Fibroblast of lung (primary cell): Measurements from ENCODE around the gene ICA1. TPM values are rescaled to one million over a fixed set of nuclear protein-coding genes. Genes with fewer than 3 reads are reported as not detected.

Experiments
- DNase-seq, 2 donors: peaks; one replicate each; pipeline versions ENCODE4 v3.0.0 to v3.0.0-alpha.2; 2010; ENCODE audit warnings: low read depth in 2 of 2
- H2AFZ ChIP-seq: 2 replicates; pipeline ENCODE4 v1.5.1; 2012; ENCODE audit warnings: low read length, control low read depth, inconsistent platforms
- H3K27ac ChIP-seq: 2 replicates; pipeline ENCODE4 v1.5.1; 2011; ENCODE audit warnings: low read length, control low read depth; ENCODE audit not compliant: insufficient read depth
- H3K27me3 ChIP-seq: 2 replicates; pipeline ENCODE4 v1.5.1; 2011; ENCODE audit warnings: mild to moderate bottlenecking, low read length; ENCODE audit not compliant: control insufficient read depth, insufficient read depth
- H3K36me3 ChIP-seq: 2 replicates; pipeline ENCODE4 v1.5.1; 2011; ENCODE audit warnings: low read length; ENCODE audit not compliant: control insufficient read depth, insufficient read depth
- H3K4me1 ChIP-seq: 2 replicates; pipeline ENCODE4 v1.5.1; 2011; ENCODE audit warnings: low read length; ENCODE audit not compliant: control insufficient read depth, insufficient read depth; ENCODE audit errors: extremely low read depth
- H3K4me2 ChIP-seq: 2 replicates; pipeline ENCODE4 v1.5.1; 2011; ENCODE audit warnings: low read length, control low read depth; ENCODE audit not compliant: insufficient read depth; ENCODE audit errors: extremely low read depth
- H3K4me3 ChIP-seq, 4 experiments: fragments of 200-600 bp in 1 of 4; sonication (generic) in 1 of 4; replicated peaks in 1 of 4; 2 replicates each; pipeline ENCODE4 v1.5.1; 2011 to 2016; ENCODE audit warnings: low read length in 4 of 4, low read depth in 3 of 4, mild to moderate bottlenecking in 3 of 4, control low read depth in 2 of 4, inconsistent platforms in 1 of 4, mixed read lengths in 1 of 4; ENCODE audit not compliant: insufficient read depth in 1 of 4; ENCODE audit errors: control extremely low read depth in 1 of 4
- H3K79me2 ChIP-seq: 2 replicates; pipeline ENCODE4 v1.5.1; 2012; ENCODE audit warnings: mild to moderate bottlenecking, low read length, inconsistent platforms; ENCODE audit not compliant: control insufficient read depth, insufficient read depth
- H3K9ac ChIP-seq: 2 replicates; pipeline ENCODE4 v1.5.1; 2011; ENCODE audit warnings: mild to moderate bottlenecking, low read length, control low read depth; ENCODE audit not compliant: insufficient read depth
- H3K9me3 ChIP-seq: 2 replicates; pipeline ENCODE4 v1.5.1; 2012; ENCODE audit warnings: low read depth, low read length; ENCODE audit not compliant: control insufficient read depth, insufficient read depth
- H4K20me1 ChIP-seq: 2 replicates; pipeline ENCODE4 v1.5.1; 2011; ENCODE audit warnings: low read length; ENCODE audit not compliant: control insufficient read depth, insufficient read depth; ENCODE audit errors: extremely low read depth
- EZH2 ChIP-seq: IDR thresholded peaks from 2 replicates; pipeline ENCODE4 v1.5.1; 2012; ENCODE audit warnings: low read length, control low read depth, mild to moderate bottlenecking; ENCODE audit errors: missing control alignments
- polyA plus RNA-seq, 2 donors: library from polyadenylated mRNA; depleted of rRNA in 1 of 2; stranded (reverse) in 1 of 2; unstranded in 1 of 2; fragments of >200 nt; gene quantifications; 2 replicates each; pipeline ENCODE4 v1.2.1, GENCODE V29; 2011 to 2012; ENCODE audit warnings: missing spikeins in 1 of 2
- total RNA-seq: library from RNA; depleted of rRNA; stranded (reverse); fragments of >200 nt; gene quantifications from 2 replicates; pipeline ENCODE4 v1.2.1, GENCODE V29; 2014
- TF ChIP-seq, protein P1 (sequence below), 2 donors: IDR thresholded peaks in 1 of 2; conservative IDR thresholded peaks in 1 of 2; 1 replicate in 1 of 2; 2 replicates in 1 of 2; pipeline ENCODE4 v1.5.1; 2011 to 2012; ENCODE audit warnings: low read length in 2 of 2, control low read depth in 1 of 2, inconsistent platforms in 1 of 2, low read depth in 1 of 2, mild to moderate bottlenecking in 1 of 2

ICA1 gene
- total and polyA plus RNA-seq, 2 donors (not counting 1 experiment from before 2014, with no cell fraction given): 0.17 TPM; not detected in 1

DNA sequence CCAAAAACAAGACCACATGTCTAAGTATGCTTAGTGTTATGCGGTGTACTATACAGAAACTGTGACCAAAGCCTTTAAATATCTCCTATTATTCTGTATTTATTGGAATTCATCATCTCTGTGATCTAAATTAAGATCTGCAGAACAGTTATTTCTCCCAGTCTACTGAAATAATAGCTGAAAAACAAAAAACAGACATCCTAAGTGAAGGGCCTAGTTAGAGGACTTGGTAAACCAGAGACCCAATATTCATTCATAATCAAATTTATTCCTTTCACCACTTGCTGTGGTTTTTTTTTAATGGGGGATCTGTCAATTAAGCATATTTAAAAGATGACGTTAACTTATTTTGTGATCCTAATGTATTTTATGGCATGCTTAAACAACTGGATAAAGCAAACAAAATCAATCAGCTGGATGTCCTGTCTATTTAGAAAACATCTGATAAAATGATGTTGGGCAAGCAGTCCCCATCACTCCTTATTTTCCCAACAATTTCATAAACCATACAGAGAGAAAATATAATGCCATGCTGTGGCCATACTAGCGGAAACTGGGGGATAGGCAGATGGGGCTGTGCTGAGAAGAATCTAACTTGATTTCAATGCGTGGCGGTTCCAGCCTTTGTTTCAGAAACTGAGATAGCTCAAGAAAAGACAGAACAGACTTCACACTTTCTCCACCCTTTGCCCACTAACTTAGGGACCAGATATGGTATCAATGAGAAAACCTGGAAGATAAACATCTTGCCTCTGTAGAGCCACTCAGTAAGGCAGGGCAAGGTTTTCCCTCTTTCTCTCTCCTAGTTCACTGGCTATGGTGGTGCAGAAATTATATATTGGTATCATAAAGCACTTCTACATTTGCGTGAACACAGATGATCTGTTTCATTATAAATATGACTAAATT lies 32.9 kb downstream of the ICA1 start:
- H2AFZ ChIP-seq: no peak overlapping the region
- no peak for DNase-seq
- no peaks in the 10 kb centered on the region for H3K27me3 ChIP-seq
- H3K4me2 ChIP-seq: no peak overlapping the region
- H3K4me1 ChIP-seq: no peaks in the 10 kb centered on the region
- H3K27ac ChIP-seq: no peak overlapping the region
- H3K4me3 ChIP-seq: no peak overlapping the region
- H3K9me3 ChIP-seq: no peaks in the 10 kb centered on the region
- TF ChIP-seq, protein P1, sequence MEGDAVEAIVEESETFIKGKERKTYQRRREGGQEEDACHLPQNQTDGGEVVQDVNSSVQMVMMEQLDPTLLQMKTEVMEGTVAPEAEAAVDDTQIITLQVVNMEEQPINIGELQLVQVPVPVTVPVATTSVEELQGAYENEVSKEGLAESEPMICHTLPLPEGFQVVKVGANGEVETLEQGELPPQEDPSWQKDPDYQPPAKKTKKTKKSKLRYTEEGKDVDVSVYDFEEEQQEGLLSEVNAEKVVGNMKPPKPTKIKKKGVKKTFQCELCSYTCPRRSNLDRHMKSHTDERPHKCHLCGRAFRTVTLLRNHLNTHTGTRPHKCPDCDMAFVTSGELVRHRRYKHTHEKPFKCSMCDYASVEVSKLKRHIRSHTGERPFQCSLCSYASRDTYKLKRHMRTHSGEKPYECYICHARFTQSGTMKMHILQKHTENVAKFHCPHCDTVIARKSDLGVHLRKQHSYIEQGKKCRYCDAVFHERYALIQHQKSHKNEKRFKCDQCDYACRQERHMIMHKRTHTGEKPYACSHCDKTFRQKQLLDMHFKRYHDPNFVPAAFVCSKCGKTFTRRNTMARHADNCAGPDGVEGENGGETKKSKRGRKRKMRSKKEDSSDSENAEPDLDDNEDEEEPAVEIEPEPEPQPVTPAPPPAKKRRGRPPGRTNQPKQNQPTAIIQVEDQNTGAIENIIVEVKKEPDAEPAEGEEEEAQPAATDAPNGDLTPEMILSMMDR (conservative IDR thresholded peaks at IDR 0.05 in 1 of 2, IDR thresholded peaks at IDR 0.05 in 1 of 2; ENCODE audit: low read depth in 1 of 2, low read length in 2 of 2): no peak
- no peak for TF ChIP-seq EZH2
- no peaks in the 10 kb centered on the region for H4K20me1 ChIP-seq
- H3K36me3 ChIP-seq: no peaks in the 10 kb centered on the region
- no peaks in the 10 kb centered on the region for H3K79me2 ChIP-seq
- no peak overlapping the region for H3K9ac ChIP-seq

DNA sequence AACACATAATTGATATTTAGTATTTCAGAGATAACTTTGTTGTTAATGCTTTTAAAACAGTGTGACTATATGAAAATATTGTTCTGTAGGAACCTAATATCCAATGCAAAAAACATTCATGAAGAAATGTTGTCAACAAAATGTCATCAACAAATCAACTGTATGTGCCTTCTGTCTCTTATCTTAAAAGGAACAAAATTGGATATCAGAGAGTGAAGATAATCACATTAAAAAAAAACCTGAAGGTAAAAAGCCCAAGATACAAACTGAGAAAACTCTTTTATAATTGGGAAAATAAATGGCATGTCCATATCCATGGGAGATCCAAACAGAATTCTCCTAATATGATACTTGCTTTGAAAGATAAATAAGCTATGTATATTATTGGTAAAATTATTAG lies 33.9 kb downstream of the ICA1 start:
- no peaks in the 10 kb centered on the region for H3K36me3 ChIP-seq
- H3K27ac ChIP-seq: no peak overlapping the region
- DNase-seq: no peak
- no peaks in the 10 kb centered on the region for H3K9me3 ChIP-seq
- no peak overlapping the region for H3K4me3 ChIP-seq
- no peak overlapping the region for H3K9ac ChIP-seq
- H3K27me3 ChIP-seq: no peaks in the 10 kb centered on the region
- no peaks in the 10 kb centered on the region for H4K20me1 ChIP-seq
- no peaks in the 10 kb centered on the region for H3K4me1 ChIP-seq
- H2AFZ ChIP-seq: no peak overlapping the region
- TF ChIP-seq, protein P1 (conservative IDR thresholded peaks at IDR 0.05 in 1 of 2, IDR thresholded peaks at IDR 0.05 in 1 of 2; ENCODE audit: low read depth in 1 of 2, low read length in 2 of 2): no peak
- no peak for TF ChIP-seq EZH2
- no peaks in the 10 kb centered on the region for H3K79me2 ChIP-seq
- H3K4me2 ChIP-seq: no peak overlapping the region

DNA sequence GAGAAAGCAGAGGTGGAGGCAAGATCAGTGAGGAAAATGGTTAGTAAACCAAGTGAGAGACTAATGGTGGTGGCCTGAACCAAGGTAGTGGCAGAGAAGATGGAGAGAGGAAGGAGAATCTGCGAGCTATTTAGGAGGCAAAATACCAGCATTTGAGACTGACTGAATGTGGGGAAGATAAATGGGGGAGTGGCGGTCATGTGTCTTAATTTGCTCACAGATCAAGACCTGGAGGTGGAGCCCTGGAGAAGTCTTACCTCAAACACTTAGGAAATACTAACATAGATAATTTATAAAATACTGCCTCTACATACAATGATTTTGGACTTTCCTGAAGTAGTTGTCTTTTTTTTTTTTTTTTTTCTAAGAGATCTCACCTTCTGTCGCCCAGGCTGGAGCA lies 34.7 kb downstream of the ICA1 start:
- no peaks in the 10 kb centered on the region for H3K4me1 ChIP-seq

More for the DNA sequence above, 34.7 kb downstream of the ICA1 start:
- no peak for DNase-seq
- no peak overlapping the region for H3K27ac ChIP-seq
- H3K4me3 ChIP-seq: no peak overlapping the region
- no peaks in the 10 kb centered on the region for H3K27me3 ChIP-seq
- H4K20me1 ChIP-seq: no peaks in the 10 kb centered on the region
- no peak overlapping the region for H3K4me2 ChIP-seq
- no peaks in the 10 kb centered on the region for H3K79me2 ChIP-seq
- H3K9me3 ChIP-seq: no peaks in the 10 kb centered on the region
- H3K36me3 ChIP-seq: no peaks in the 10 kb centered on the region
- no peak overlapping the region for H3K9ac ChIP-seq
- TF ChIP-seq, protein P1 (conservative IDR thresholded peaks at IDR 0.05 in 1 of 2, IDR thresholded peaks at IDR 0.05 in 1 of 2; ENCODE audit: low read depth in 1 of 2, low read length in 2 of 2): no peak
- no peak for TF ChIP-seq EZH2
- no peak overlapping the region for H2AFZ ChIP-seq
